Liver (tissue), 9 donors: ENCODE data around the gene TMEM238L. TPM values are rescaled to one million over a fixed set of nuclear protein-coding genes. Genes with fewer than 3 reads are reported as not detected.

ENCODE experiments used
- DNase-seq: peaks from one replicate; pipeline ENCODE4 v3.0.0-alpha.2; 2017; ENCODE audit warnings: low spot score
- H3K27ac ChIP-seq, 2 donors: one replicate each; pipeline ENCODE4 v1.7.0; 2013; ENCODE audit warnings: inconsistent platforms in 2 of 2, low read length in 2 of 2, control low read depth in 1 of 2, low read depth in 1 of 2, mild to moderate bottlenecking in 1 of 2
- H3K27me3 ChIP-seq, 4 donors: one replicate each; pipeline versions ENCODE4 v1.6.1 to v1.7.0; 2013; ENCODE audit warnings: low read length in 3 of 4, inconsistent platforms in 1 of 4, mild to moderate bottlenecking in 1 of 4, moderate library complexity in 1 of 4; ENCODE audit not compliant: control insufficient read depth in 4 of 4, insufficient read depth in 4 of 4
- H3K36me3 ChIP-seq, 4 donors: one replicate each; pipeline versions ENCODE4 v1.6.1 to v1.7.0; 2013; ENCODE audit warnings: low read length in 3 of 4, mild to moderate bottlenecking in 3 of 4, low read depth in 1 of 4, moderate library complexity in 1 of 4; ENCODE audit not compliant: control insufficient read depth in 4 of 4, insufficient read depth in 3 of 4
- H3K4me1 ChIP-seq, 4 donors: one replicate each; pipeline versions ENCODE4 v1.6.1 to v1.7.0; 2013; ENCODE audit warnings: low read length in 3 of 4, mild to moderate bottlenecking in 3 of 4, moderate library complexity in 1 of 4; ENCODE audit not compliant: control insufficient read depth in 4 of 4, insufficient read depth in 4 of 4
- H3K4me3 ChIP-seq, 3 donors: one replicate each; pipeline versions ENCODE4 v1.6.1 to v1.7.0; 2013; ENCODE audit warnings: low read length in 3 of 3, control low read depth in 1 of 3, low read depth in 1 of 3, mild to moderate bottlenecking in 1 of 3
- H3K9ac ChIP-seq, 2 donors: one replicate each; pipeline ENCODE4 v1.7.0; 2013; ENCODE audit warnings: low read length in 2 of 2, mild to moderate bottlenecking in 2 of 2, moderate library complexity in 2 of 2, control low read depth in 1 of 2, low read depth in 1 of 2
- H3K9me3 ChIP-seq, 4 donors: one replicate each; pipeline versions ENCODE4 v1.6.1 to v1.7.0; 2013; ENCODE audit warnings: low read length in 3 of 4; ENCODE audit not compliant: control insufficient read depth in 4 of 4
- CTCF ChIP-seq: fragments of 150-350 bp; IDR thresholded peaks from 2 replicates; pipeline ENCODE4 v1.5.1; 2017; ENCODE audit warnings: improper control_type of control experiment, low read depth, low read length; ENCODE audit not compliant: missing input control
- FOXA1 ChIP-seq: IDR thresholded peaks from 2 replicates; pipeline ENCODE4 v1.6.1; 2016; ENCODE audit warnings: antibody characterized with exemption
- FOXA2 ChIP-seq: IDR thresholded peaks from 2 replicates; pipeline ENCODE4 v1.6.1; 2016; ENCODE audit warnings: antibody characterized with exemption
- GABPA ChIP-seq, 2 donors: IDR thresholded peaks in 1 of 2; conservative IDR thresholded peaks in 1 of 2; 2 replicates each; pipeline ENCODE4 v1.6.1; 2016; ENCODE audit warnings: antibody characterized with exemption in 2 of 2, mild to moderate bottlenecking in 1 of 2, moderate library complexity in 1 of 2
- HNF4A ChIP-seq, 2 donors: conservative IDR thresholded peaks; 2 replicates each; pipeline ENCODE4 v1.6.1; 2016; ENCODE audit warnings: antibody characterized with exemption in 2 of 2, mild to moderate bottlenecking in 2 of 2
- HNF4G ChIP-seq: IDR thresholded peaks from 2 replicates; pipeline ENCODE4 v1.6.1; 2016; ENCODE audit warnings: antibody characterized with exemption
- JUND ChIP-seq, 2 donors: IDR thresholded peaks; 2 replicates each; pipeline ENCODE4 v1.6.1; 2016; ENCODE audit warnings: antibody characterized with exemption in 2 of 2
- MAX ChIP-seq: IDR thresholded peaks from 2 replicates; pipeline ENCODE4 v1.6.1; 2016; ENCODE audit warnings: antibody characterized with exemption
- NR2F2 ChIP-seq: IDR thresholded peaks from 2 replicates; pipeline ENCODE4 v1.6.1; 2016; ENCODE audit warnings: antibody characterized with exemption
- RAD21 ChIP-seq, 2 donors: IDR thresholded peaks; 2 replicates each; pipeline ENCODE4 v1.6.1; 2016; ENCODE audit warnings: antibody characterized with exemption in 2 of 2, mild to moderate bottlenecking in 2 of 2
- REST ChIP-seq: IDR thresholded peaks from 2 replicates; pipeline ENCODE4 v1.6.1; 2016; ENCODE audit warnings: antibody characterized with exemption, mild to moderate bottlenecking
- RXRA ChIP-seq, 2 donors: IDR thresholded peaks; 2 replicates each; pipeline ENCODE4 v1.6.1; 2017 to 2018; ENCODE audit warnings: antibody characterized with exemption in 2 of 2, mild to moderate bottlenecking in 1 of 2
- SP1 ChIP-seq: IDR thresholded peaks from 2 replicates; pipeline ENCODE4 v1.6.1; 2018; ENCODE audit warnings: antibody characterized with exemption, mild to moderate bottlenecking
- TAF1 ChIP-seq: conservative IDR thresholded peaks from 2 replicates; pipeline ENCODE4 v1.6.1; 2016; ENCODE audit warnings: antibody characterized with exemption, mild to moderate bottlenecking
- YY1 ChIP-seq: IDR thresholded peaks from 2 replicates; pipeline ENCODE4 v1.6.1; 2016; ENCODE audit warnings: antibody characterized with exemption, mild to moderate bottlenecking
- WGBS: extraction: QIAGEN DNeasy Blood & Tissue Kit; methylation state at CpG from one replicate; pipeline ENCODE4 v1.1.7; 2013; 5-methylcytosine and 5-hydroxymethylcytosine counted together
- polyA plus RNA-seq, 2 donors: library from polyadenylated mRNA; stranded (reverse) in 1 of 2; unstranded in 1 of 2; fragments of 200-250 nt in 1 of 2; fragments of >200 nt in 1 of 2; fragmentation: Nextera tagmentation in 1 of 2; extraction: Ambion mirVana in 1 of 2; gene quantifications; one replicate each; pipeline versions ENCODE4 v1.2.1 to v1.2.3, GENCODE V29; 2013 to 2015
- total RNA-seq, 2 donors: library from RNA; depleted of rRNA; stranded (reverse); fragments of >200 nt; gene quantifications; one replicate each; pipeline ENCODE4 v1.2.3, GENCODE V29; 2014
- TF ChIP-seq, protein P1 (sequence below): IDR thresholded peaks from 2 replicates; pipeline ENCODE4 v1.6.1; 2016; ENCODE audit warnings: antibody characterized with exemption
- TF ChIP-seq, protein P2 (sequence below): IDR thresholded peaks from 2 replicates; pipeline ENCODE4 v1.6.1; 2016; ENCODE audit warnings: antibody characterized with exemption
- donor health status: healthy.
- donor health status: healthy.
- donor health status: healthy.
- donor health status: healthy.
- donor health status: healthy.

TMEM238L gene
- total and polyA plus RNA-seq, 4 donors, result 0.85 to 4.2 (median 1.2) TPM; not detected in 1

- no peaks in the 10 kb centered on the region for H3K4me1 ChIP-seq
- H3K9ac ChIP-seq, result no peak overlapping the region
- peaks cover 0 to 3% (median under 1%) of the 10 kb centered on the region in 4 donors for H3K9me3 ChIP-seq
- no peaks in the 10 kb centered on the region for H3K27me3 ChIP-seq
- no peak overlapping the region for H3K4me3 ChIP-seq
- TF ChIP-seq REST (no peak), RXRA (IDR thresholded peaks at IDR 0.05) (no peak), HNF4A (conservative IDR thresholded peaks at IDR 0.05) (no peak)
- no peak for DNase-seq
- H3K27ac ChIP-seq, result no peak overlapping the region
- H3K36me3 ChIP-seq, result peaks cover 0 to 31% (median 18%) of the 10 kb centered on the region in 4 donors
- WGBS, result 93% methylated on average over 2 of the region's 2 CpGs
Measured at GRCh38 chr17:10768750-10769251, 35.1 kb downstream of the TMEM238L start.

GRCh38 chr17:10767232-10767631 lies 36.7 kb downstream of the TMEM238L start:
- Histone ChIP-seq H3K4me1 (no peaks in the 10 kb centered on the region), H3K9ac (no peak overlapping the region), H3K27ac (no peak overlapping the region), H3K9me3 (peaks cover 0 to 2% (median under 1%) of the 10 kb centered on the region in 4 donors), H3K27me3 (no peaks in the 10 kb centered on the region), H3K4me3 (no peak overlapping the region), H3K36me3 (peaks cover 0 to 32% (median 18%) of the 10 kb centered on the region in 4 donors)
- WGBS, result 91% methylated on average over 4 of the region's 4 CpGs
- TF ChIP-seq TAF1 (no peak), RAD21 (IDR thresholded peaks at IDR 0.05) (no peak)
- DNase-seq, result no peak

- 96% methylated on average over 1 of the region's 1 CpG for WGBS
- H3K9me3 ChIP-seq, result no peaks in the 10 kb centered on the region
- H3K36me3 ChIP-seq, result peaks cover 0 to 13% (median 7%) of the 10 kb centered on the region in 4 donors
- H3K4me3 ChIP-seq, result no peak overlapping the region
- H3K9ac ChIP-seq, result no peak overlapping the region
- DNase-seq, result no peak
- H3K4me1 ChIP-seq, result peaks cover 8 to 18% (median 13%) of the 10 kb centered on the region in 4 donors
- H3K27me3 ChIP-seq, result no peaks in the 10 kb centered on the region
- H3K27ac ChIP-seq, result no peak overlapping the region
- TF ChIP-seq YY1 (no peak), RXRA (IDR thresholded peaks at IDR 0.05) (no peak), HNF4A (conservative IDR thresholded peaks at IDR 0.05) (no peak), CTCF (no peak), SP1 (no peak), MAX (no peak), RAD21 (IDR thresholded peaks at IDR 0.05) (no peak), TAF1 (no peak), HNF4G (no peak), REST (no peak), FOXA2 (no peak), NR2F2 (no peak), JUND (IDR thresholded peaks at IDR 0.05) (no peak), GABPA (IDR thresholded peaks at IDR 0.05 in 1 of 2, conservative IDR thresholded peaks at IDR 0.05 in 1 of 2) (no peak), FOXA1 (no peak)
- TF ChIP-seq, protein P1, sequence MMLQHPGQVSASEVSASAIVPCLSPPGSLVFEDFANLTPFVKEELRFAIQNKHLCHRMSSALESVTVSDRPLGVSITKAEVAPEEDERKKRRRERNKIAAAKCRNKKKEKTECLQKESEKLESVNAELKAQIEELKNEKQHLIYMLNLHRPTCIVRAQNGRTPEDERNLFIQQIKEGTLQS, result no peak
- TF ChIP-seq, protein P2, sequence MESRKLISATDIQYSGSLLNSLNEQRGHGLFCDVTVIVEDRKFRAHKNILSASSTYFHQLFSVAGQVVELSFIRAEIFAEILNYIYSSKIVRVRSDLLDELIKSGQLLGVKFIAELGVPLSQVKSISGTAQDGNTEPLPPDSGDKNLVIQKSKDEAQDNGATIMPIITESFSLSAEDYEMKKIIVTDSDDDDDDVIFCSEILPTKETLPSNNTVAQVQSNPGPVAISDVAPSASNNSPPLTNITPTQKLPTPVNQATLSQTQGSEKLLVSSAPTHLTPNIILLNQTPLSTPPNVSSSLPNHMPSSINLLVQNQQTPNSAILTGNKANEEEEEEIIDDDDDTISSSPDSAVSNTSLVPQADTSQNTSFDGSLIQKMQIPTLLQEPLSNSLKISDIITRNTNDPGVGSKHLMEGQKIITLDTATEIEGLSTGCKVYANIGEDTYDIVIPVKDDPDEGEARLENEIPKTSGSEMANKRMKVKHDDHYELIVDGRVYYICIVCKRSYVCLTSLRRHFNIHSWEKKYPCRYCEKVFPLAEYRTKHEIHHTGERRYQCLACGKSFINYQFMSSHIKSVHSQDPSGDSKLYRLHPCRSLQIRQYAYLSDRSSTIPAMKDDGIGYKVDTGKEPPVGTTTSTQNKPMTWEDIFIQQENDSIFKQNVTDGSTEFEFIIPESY, result no peak
Measured at GRCh38 chr17:10762037-10762436, 41.9 kb downstream of the TMEM238L start.
